Esophagus squamous epithelium (tissue), 5 donors: Measurements from ENCODE around the gene LIME1. TPM values are rescaled to one million over a fixed set of nuclear protein-coding genes. Genes with fewer than 3 reads are reported as not detected.

Experiments
- DNase-seq: peaks from one replicate; lab custom pipeline; 2025; lab: John Stamatoyannopoulos, UW
- H3K27ac ChIP-seq, 4 donors: fragments of 200-600 bp; sonication (generic); one replicate each; pipeline ENCODE4 v1.5.1; 2016 to 2019; ENCODE audit warnings: mild to moderate bottlenecking in 1 of 4
- H3K27me3 ChIP-seq, 4 donors: fragments of 200-600 bp; sonication (generic); 1 replicate in 3 of 4; 2 replicates in 1 of 4; pipeline versions ENCODE4 v1.5.1 to v1.6.0; 2017 to 2021; ENCODE audit warnings: antibody characterized with exemption in 1 of 4
- H3K36me3 ChIP-seq, 3 donors: fragments of 200-600 bp; sonication (generic); one replicate each; pipeline ENCODE4 v1.5.1; 2016 to 2019
- H3K4me1 ChIP-seq, 3 donors: fragments of 200-600 bp; sonication (generic); one replicate each; pipeline ENCODE4 v1.5.1; 2017 to 2019
- H3K4me3 ChIP-seq, 4 donors: fragments of 200-600 bp; sonication (generic); 1 replicate in 3 of 4; 2 replicates in 1 of 4; pipeline ENCODE4 v1.5.1; 2016 to 2019; ENCODE audit warnings: mild to moderate bottlenecking in 2 of 4, moderate library complexity in 1 of 4
- H3K9me3 ChIP-seq, 3 donors: fragments of 200-600 bp; sonication (generic); one replicate each; pipeline ENCODE4 v1.5.1; 2016 to 2019
- POLR2A ChIP-seq, 4 donors: fragments of 450-650 bp; IDR thresholded peaks; one replicate each; pipeline ENCODE4 v1.6.1; 2017; ENCODE audit warnings: antibody characterized with exemption in 4 of 4, mild to moderate bottlenecking in 4 of 4, moderate library complexity in 3 of 4
- WGBS, 2 donors: methylation state at CpG; one replicate each; pipeline ENCODE4 v1.1.5; 2018; 5-methylcytosine and 5-hydroxymethylcytosine counted together
- intact Hi-C: fragments of 100-400 bp; cut with DNase I; formaldehyde crosslinking; loops from one replicate; pipeline ENCODE4 v1.15.0; 2022
- total RNA-seq, 4 donors: library from RNA; depleted of rRNA; stranded (reverse); fragments of >200 nt; gene quantifications; one replicate each; pipeline ENCODE4 v1.1.0, GENCODE V29; 2016
- TF ChIP-seq, protein P1 (sequence below), 6 experiments: fragments of 450-650 bp in 4 of 6; fragments of 200-600 bp in 2 of 6; sonication (generic) in 2 of 6; IDR thresholded peaks; one replicate each; pipeline ENCODE4 v1.5.1; 2016 to 2019; ENCODE audit warnings: antibody characterized with exemption in 6 of 6, mild to moderate bottlenecking in 4 of 6, moderate library complexity in 4 of 6
- donor health status: DM: yes; HTN: yes; CAD: no.

The LIME1 gene
- total RNA-seq, 4 donors from 2014 or later = 10.9 to 22.3 (median 14.4) TPM

DNA sequence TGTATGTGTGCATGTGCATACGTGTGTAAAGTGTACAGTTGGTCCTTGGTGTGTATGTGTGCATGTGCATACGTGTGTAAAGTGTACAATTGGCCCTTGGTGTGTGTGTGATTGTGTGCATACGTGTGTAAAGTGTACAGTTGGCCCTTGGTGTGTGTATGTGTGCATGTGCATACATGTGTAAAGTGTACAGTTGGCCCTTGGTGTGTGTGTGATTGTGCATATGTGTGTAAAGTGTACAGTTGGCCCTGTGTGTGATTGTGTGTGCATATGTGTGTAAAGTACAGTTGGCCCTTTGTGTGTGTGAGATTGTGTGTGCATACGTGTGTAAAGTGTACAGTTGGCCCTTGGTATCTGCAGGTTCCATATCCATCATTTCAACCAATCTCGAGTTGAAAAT is 5.1 kb upstream of the LIME1 start:
- no peak for DNase-seq
- peaks cover 0 to 60% (median 15%) of the 10 kb centered on the region in 3 donors for H3K36me3 ChIP-seq
- no peaks in the 10 kb centered on the region for H3K27me3 ChIP-seq
- WGBS, 2 donors = 71 to 79% methylated on average over 5 of the region's 5 CpGs
- TF ChIP-seq, protein P1, sequence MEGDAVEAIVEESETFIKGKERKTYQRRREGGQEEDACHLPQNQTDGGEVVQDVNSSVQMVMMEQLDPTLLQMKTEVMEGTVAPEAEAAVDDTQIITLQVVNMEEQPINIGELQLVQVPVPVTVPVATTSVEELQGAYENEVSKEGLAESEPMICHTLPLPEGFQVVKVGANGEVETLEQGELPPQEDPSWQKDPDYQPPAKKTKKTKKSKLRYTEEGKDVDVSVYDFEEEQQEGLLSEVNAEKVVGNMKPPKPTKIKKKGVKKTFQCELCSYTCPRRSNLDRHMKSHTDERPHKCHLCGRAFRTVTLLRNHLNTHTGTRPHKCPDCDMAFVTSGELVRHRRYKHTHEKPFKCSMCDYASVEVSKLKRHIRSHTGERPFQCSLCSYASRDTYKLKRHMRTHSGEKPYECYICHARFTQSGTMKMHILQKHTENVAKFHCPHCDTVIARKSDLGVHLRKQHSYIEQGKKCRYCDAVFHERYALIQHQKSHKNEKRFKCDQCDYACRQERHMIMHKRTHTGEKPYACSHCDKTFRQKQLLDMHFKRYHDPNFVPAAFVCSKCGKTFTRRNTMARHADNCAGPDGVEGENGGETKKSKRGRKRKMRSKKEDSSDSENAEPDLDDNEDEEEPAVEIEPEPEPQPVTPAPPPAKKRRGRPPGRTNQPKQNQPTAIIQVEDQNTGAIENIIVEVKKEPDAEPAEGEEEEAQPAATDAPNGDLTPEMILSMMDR (IDR thresholded peaks at IDR 0.05) = no peak
- no peak for TF ChIP-seq POLR2A (IDR thresholded peaks at IDR 0.05)
- H3K4me1 ChIP-seq = peaks cover 6 to 26% (median 10%) of the 10 kb centered on the region in 3 donors
- no peak overlapping the region for H3K27ac ChIP-seq
- intact Hi-C loops = no loop called here
- H3K9me3 ChIP-seq = no peaks in the 10 kb centered on the region
- no peak overlapping the region for H3K4me3 ChIP-seq

DNA sequence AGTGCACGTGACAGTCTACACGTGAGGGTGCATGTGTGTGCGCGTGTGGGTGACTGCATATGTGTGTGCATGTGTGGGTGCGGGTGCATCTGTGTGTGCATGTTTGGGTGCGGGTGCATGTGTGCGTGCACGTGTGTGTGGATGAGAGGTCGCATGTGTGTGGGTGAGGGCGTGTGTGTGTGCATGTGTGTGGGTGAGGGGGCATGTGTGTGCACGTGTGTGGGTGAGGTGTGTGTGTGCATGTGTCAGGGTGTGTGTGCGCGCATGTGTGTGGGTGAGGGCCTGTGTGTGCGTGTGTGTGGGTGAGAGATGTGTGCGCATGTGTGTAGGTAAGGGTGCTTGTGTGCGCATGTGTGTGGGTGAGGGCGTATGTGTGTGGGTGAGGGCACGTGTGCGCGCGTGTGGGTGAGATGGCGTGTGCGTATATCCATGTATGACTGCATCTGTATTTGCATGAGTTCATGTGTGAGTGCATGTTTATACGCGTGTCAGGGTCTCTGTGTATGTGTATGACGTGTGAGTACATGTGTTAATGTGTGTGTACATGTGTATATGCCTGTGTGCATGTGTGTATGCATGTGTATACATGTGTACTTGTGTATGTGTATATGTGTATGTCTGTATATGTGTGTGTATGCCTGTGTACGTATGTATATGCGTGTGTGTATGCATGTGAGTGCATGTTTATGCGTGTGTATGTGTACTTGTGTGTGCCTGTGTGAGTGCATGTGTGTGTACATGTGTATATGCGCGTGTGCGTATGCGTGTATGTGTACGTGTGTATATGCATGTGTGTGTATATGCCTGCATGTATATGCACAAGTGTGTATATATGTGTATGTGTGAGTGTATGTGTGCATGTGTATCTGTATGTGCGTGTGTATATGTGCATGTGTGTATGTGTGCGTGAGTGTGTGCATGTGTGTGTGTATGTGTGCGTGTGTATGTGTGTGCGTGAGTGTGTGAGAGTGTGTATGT is 4.1 kb upstream of the LIME1 start:
- no peaks in the 10 kb centered on the region for H3K9me3 ChIP-seq
- no peaks in the 10 kb centered on the region for H3K27me3 ChIP-seq
- H3K4me1 ChIP-seq = peaks cover 14 to 36% (median 20%) of the 10 kb centered on the region in 3 donors
- TF ChIP-seq, protein P1 (IDR thresholded peaks at IDR 0.05) = no peak
- TF ChIP-seq POLR2A (IDR thresholded peaks at IDR 0.05) = no peak
- 85 to 86% methylated on average over 38 of the region's 38 CpGs for WGBS, 2 donors
- no peak overlapping the region for H3K4me3 ChIP-seq
- no peak for DNase-seq
- H3K27ac ChIP-seq = no peak overlapping the region
- peaks cover 0 to 56% (median 15%) of the 10 kb centered on the region in 3 donors for H3K36me3 ChIP-seq
- intact Hi-C loops = no loop called here

DNA sequence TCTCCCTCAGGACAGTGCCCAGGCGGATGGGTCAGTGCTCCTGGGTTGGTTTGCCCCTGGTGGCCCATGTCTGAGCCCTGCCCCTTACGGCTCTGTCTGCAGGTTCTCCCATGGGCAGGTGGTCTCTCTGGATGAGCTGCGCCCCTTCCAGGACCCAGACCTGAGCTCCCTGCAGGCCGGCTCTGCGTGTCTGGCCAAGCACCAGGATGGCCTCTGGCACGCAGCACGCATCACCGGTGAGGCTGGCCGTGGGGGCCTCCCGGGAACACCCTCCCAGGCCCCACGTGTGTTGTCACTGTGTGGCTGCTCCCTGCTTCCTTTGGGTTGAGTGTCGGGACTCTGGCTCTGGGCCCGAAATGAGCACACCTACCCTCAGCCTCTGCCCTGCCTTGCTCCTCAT is 3.3 kb upstream of the LIME1 start:
- peaks cover 0 to 54% (median 15%) of the 10 kb centered on the region in 3 donors for H3K36me3 ChIP-seq
- intact Hi-C loops = no loop called here

DNA sequence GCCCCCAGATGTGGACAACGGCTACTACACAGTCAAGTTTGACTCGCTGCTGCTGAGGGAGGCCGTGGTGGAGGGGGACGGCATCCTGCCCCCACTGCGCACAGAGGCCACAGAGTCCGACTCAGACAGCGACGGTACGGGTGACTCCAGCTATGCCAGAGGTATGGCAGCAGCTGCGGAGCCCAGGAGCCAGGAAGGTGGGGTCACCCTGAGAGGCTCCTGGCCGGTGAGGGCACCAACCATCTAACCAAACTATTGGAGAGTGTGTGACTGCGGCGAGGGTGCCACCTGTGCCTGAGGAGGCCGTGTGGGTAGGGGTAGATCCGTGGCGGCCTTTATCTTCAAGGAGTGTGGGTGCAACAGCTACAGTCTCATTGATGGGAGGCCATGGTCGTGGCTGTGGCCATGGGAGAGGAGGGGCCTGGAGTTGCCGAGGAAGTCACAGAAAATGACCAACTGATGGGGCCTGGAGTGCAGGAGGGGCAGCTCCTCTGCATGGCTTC is 2.8 kb upstream of the LIME1 start:
- Histone ChIP-seq H3K9me3 (no peaks in the 10 kb centered on the region), H3K4me1 (peaks cover 26 to 38% (median 28%) of the 10 kb centered on the region in 3 donors), H3K27ac (no peak overlapping the region), H3K36me3 (peaks cover 0 to 49% (median 15%) of the 10 kb centered on the region in 3 donors), H3K4me3 (no peak overlapping the region), H3K27me3 (no peaks in the 10 kb centered on the region)
- no peak for DNase-seq
- TF ChIP-seq POLR2A (IDR thresholded peaks at IDR 0.05) = no peak
- TF ChIP-seq, protein P1 (IDR thresholded peaks at IDR 0.05) = no peak
- 50 to 90% methylated on average over 1 to 9 of the region's 18 CpGs for WGBS, 2 donors
- intact Hi-C loops = no loop called here

More for the DNA sequence above, 3.3 kb upstream of the LIME1 start:
- H3K4me1 ChIP-seq = peaks cover 21 to 38% (median 28%) of the 10 kb centered on the region in 3 donors
- no peak overlapping the region for H3K27ac ChIP-seq
- no peak overlapping the region for H3K4me3 ChIP-seq
- TF ChIP-seq, protein P1 (IDR thresholded peaks at IDR 0.05) = no peak
- no peak for TF ChIP-seq POLR2A (IDR thresholded peaks at IDR 0.05)
- 90 to 100% methylated on average over 2 of the region's 13 CpGs for WGBS, 2 donors
- no peaks in the 10 kb centered on the region for H3K27me3 ChIP-seq
- H3K9me3 ChIP-seq = no peaks in the 10 kb centered on the region
- DNase-seq = no peak
